HG02973 (cell line): ENCODE results near the gene CNTNAP2.

Source experiments
- ATAC-seq: cut with Tn5 transposase; IDR thresholded peaks from one replicate; pipeline ENCODE4 v1.9.1; 2021; ENCODE audit warnings: moderate library complexity; ENCODE audit not compliant: unreplicated experiment

Gene CNTNAP2

GRCh38 chr7:147300293-147300692 is 1183.7 kb downstream of the CNTNAP2 start:
- ATAC-seq: no peak

- ATAC-seq: no peak
Measured at GRCh38 chr7:147304376-147304775, 1187.8 kb downstream of the CNTNAP2 start.

- ATAC-seq: no peak
Measured at GRCh38 chr7:147305827-147306226, 1189.2 kb downstream of the CNTNAP2 start.

- ATAC-seq: no peak
Measured at GRCh38 chr7:147308539-147308938, 1191.9 kb downstream of the CNTNAP2 start.

- no peak for ATAC-seq
Measured at GRCh38 chr7:147311336-147311735, 1194.7 kb downstream of the CNTNAP2 start.

- ATAC-seq: no peak
Measured at GRCh38 chr7:147321504-147321903, 1204.9 kb downstream of the CNTNAP2 start.

- no peak for ATAC-seq
Measured at GRCh38 chr7:147332988-147333387, 1216.4 kb downstream of the CNTNAP2 start.

- no peak for ATAC-seq
Measured at GRCh38 chr7:147363101-147363500, 1246.5 kb downstream of the CNTNAP2 start.

GRCh38 chr7:147376192-147376591 is 1259.6 kb downstream of the CNTNAP2 start:
- no peak for ATAC-seq

GRCh38 chr7:147380926-147381325 is 1264.3 kb downstream of the CNTNAP2 start:
- ATAC-seq: no peak

- no peak for ATAC-seq
Measured at GRCh38 chr7:147394329-147394728, 1277.7 kb downstream of the CNTNAP2 start.

GRCh38 chr7:147400221-147400689 is 1283.7 kb downstream of the CNTNAP2 start:
- ATAC-seq: no peak

GRCh38 chr7:147400925-147401324 is 1284.3 kb downstream of the CNTNAP2 start:
- no peak for ATAC-seq

- no peak for ATAC-seq
Measured at GRCh38 chr7:147405621-147406020, 1289.0 kb downstream of the CNTNAP2 start.

- no peak for ATAC-seq
Measured at GRCh38 chr7:147406521-147407135, 1290.0 kb downstream of the CNTNAP2 start.

GRCh38 chr7:147411096-147411495 is 1294.5 kb downstream of the CNTNAP2 start:
- no peak for ATAC-seq

- no peak for ATAC-seq
Measured at GRCh38 chr7:147412109-147412508, 1295.5 kb downstream of the CNTNAP2 start.

- ATAC-seq: no peak
Measured at GRCh38 chr7:147412782-147413556, 1296.4 kb downstream of the CNTNAP2 start.

- no peak for ATAC-seq
Measured at GRCh38 chr7:147413557-147413870, 1296.9 kb downstream of the CNTNAP2 start.

GRCh38 chr7:147415991-147416390 is 1299.4 kb downstream of the CNTNAP2 start:
- no peak for ATAC-seq

GRCh38 chr7:147418966-147419365 is 1302.4 kb downstream of the CNTNAP2 start:
- ATAC-seq: no peak

- no peak for ATAC-seq
Measured at GRCh38 chr7:147423875-147424274, 1307.3 kb downstream of the CNTNAP2 start.

- ATAC-seq: no peak
Measured at GRCh38 chr7:147428075-147428474, 1311.5 kb downstream of the CNTNAP2 start.
